HL-60 (cell line): ENCODE measurements around the gene CTSD.
"Not testable (repeated sequence)": the region's sequence is repeated elsewhere in the genome, so short reads cannot be mapped to it uniquely, and the experiment has no call there.

Experiments used
- DNase-seq, 2 experiments: peaks; one replicate each; pipeline ENCODE4 v3.0.0-alpha.2; 2010 to 2020; ENCODE audit warnings: low read depth in 1 of 2, low spot score in 1 of 2
- H3K27ac ChIP-seq: fragments of 250-450 bp; sonication (Bioruptor Pico); replicated peaks from 2 replicates; pipeline ENCODE4 v1.5.1; 2020; ENCODE audit warnings: mild to moderate bottlenecking, moderate library complexity
- H3K27me3 ChIP-seq: fragments of 250-450 bp; sonication (Bioruptor Pico); 2 replicates; pipeline ENCODE4 v1.5.1; 2021; ENCODE audit warnings: mild to moderate bottlenecking, moderate library complexity; ENCODE audit not compliant: insufficient read depth, poor library complexity, severe bottlenecking
- H3K4me3 ChIP-seq: replicated peaks from 2 replicates; pipeline ENCODE4 v1.5.1; 2011; ENCODE audit warnings: mild to moderate bottlenecking, control low read depth, low read length; ENCODE audit not compliant: insufficient read depth
- GABPA ChIP-seq: IDR thresholded peaks from 2 replicates; pipeline ENCODE4 v1.6.1; 2012; ENCODE audit warnings: low read depth
- POLR2AphosphoS5 ChIP-seq: IDR thresholded peaks from 2 replicates; pipeline ENCODE4 v1.6.1; 2012; ENCODE audit warnings: low read depth
- SPI1 ChIP-seq: IDR thresholded peaks from 2 replicates; pipeline ENCODE4 v1.6.1; 2012; ENCODE audit warnings: low read depth, mild to moderate bottlenecking, borderline replicate concordance
- TF ChIP-seq, protein P1 (sequence below): IDR thresholded peaks from one replicate; pipeline ENCODE4 v1.5.1; 2011; ENCODE audit warnings: low read length, control low read depth, inconsistent platforms; ENCODE audit not compliant: insufficient read depth
- TF ChIP-seq, protein P2 (sequence below): IDR thresholded peaks from 2 replicates; pipeline ENCODE4 v1.6.1; 2012; ENCODE audit warnings: low read depth; ENCODE audit not compliant: insufficient replicate concordance

CTSD gene

DNA sequence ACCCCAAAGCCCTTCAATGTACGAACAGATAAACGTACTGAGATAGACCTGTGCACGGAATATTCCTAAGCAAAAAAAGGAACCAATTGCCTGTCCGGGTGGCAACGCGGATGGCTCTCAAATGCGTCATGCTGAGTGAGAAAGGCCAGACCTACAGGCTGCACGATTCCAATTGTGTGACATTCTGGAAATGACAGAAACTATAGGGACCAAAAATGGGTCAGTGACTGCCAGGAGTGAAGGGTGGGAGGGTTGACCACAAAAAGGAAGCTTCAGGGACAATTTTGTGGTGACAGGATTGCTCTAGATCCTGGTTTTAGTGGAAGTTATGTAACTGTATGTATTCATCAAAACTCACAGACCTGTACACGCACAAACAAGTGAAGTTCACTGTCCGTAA lies 47.0 kb upstream of the CTSD start:
- no peaks in the 10 kb centered on the region for H3K27me3 ChIP-seq

DNA sequence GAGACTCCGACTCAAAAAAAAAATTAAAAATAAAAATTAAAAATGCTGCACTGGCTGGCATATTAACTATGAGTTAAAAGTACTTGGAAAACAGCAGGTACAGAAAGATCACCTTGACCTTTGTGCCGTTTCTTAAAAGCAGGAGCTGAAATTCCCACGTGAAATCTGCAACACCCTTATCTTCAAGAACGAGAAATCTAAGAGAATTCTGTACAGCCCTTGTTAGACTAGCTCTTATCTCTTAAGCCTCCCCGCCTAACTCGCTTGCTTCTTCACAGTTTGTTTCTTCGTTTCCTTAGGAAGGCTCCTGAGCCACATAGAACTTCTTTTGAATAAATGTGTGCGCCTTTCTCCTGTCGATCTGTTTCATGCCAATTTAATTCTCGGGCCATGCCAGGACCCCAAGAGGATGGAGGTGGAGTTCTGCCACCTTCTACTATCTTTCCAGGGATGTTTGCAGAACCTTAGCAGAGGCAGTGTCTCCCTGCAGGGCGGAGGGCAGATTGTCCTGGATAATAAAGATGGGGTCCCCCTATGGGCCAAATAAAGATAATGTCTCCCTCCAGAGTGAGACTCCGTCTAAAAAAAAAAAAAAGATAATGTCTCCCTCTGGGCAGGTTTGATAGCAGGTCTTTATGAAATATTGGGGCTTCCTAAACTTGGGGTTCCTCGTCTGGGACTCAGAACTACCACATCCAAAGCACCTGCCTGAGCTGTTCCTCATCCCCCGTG lies 43.7 kb upstream of the CTSD start:
- Histone ChIP-seq H3K27ac (no peak overlapping the region), H3K4me3 (no peak overlapping the region), H3K27me3 (no peaks in the 10 kb centered on the region)
- no peak for TF ChIP-seq SPI1
- TF ChIP-seq, protein P1, sequence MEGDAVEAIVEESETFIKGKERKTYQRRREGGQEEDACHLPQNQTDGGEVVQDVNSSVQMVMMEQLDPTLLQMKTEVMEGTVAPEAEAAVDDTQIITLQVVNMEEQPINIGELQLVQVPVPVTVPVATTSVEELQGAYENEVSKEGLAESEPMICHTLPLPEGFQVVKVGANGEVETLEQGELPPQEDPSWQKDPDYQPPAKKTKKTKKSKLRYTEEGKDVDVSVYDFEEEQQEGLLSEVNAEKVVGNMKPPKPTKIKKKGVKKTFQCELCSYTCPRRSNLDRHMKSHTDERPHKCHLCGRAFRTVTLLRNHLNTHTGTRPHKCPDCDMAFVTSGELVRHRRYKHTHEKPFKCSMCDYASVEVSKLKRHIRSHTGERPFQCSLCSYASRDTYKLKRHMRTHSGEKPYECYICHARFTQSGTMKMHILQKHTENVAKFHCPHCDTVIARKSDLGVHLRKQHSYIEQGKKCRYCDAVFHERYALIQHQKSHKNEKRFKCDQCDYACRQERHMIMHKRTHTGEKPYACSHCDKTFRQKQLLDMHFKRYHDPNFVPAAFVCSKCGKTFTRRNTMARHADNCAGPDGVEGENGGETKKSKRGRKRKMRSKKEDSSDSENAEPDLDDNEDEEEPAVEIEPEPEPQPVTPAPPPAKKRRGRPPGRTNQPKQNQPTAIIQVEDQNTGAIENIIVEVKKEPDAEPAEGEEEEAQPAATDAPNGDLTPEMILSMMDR, result no peak
- TF ChIP-seq, protein P2, sequence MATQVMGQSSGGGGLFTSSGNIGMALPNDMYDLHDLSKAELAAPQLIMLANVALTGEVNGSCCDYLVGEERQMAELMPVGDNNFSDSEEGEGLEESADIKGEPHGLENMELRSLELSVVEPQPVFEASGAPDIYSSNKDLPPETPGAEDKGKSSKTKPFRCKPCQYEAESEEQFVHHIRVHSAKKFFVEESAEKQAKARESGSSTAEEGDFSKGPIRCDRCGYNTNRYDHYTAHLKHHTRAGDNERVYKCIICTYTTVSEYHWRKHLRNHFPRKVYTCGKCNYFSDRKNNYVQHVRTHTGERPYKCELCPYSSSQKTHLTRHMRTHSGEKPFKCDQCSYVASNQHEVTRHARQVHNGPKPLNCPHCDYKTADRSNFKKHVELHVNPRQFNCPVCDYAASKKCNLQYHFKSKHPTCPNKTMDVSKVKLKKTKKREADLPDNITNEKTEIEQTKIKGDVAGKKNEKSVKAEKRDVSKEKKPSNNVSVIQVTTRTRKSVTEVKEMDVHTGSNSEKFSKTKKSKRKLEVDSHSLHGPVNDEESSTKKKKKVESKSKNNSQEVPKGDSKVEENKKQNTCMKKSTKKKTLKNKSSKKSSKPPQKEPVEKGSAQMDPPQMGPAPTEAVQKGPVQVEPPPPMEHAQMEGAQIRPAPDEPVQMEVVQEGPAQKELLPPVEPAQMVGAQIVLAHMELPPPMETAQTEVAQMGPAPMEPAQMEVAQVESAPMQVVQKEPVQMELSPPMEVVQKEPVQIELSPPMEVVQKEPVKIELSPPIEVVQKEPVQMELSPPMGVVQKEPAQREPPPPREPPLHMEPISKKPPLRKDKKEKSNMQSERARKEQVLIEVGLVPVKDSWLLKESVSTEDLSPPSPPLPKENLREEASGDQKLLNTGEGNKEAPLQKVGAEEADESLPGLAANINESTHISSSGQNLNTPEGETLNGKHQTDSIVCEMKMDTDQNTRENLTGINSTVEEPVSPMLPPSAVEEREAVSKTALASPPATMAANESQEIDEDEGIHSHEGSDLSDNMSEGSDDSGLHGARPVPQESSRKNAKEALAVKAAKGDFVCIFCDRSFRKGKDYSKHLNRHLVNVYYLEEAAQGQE, result no peak
- no peak for TF ChIP-seq POLR2AphosphoS5
- no peak for TF ChIP-seq GABPA
- DNase-seq, result no peak

More for the DNA sequence above, 47.0 kb upstream of the CTSD start:
- H3K4me3 ChIP-seq, result no peak overlapping the region
- H3K27ac ChIP-seq, result peak overlapping the region; percentile 46
- TF ChIP-seq, protein P2, result no peak
- TF ChIP-seq, protein P1, result no peak
- peak; percentile 23; the same call in 1 of the 2 replicates for TF ChIP-seq GABPA
- TF ChIP-seq SPI1, result no peak
- peak; percentile 59; the same call in 1 of the 2 replicates for TF ChIP-seq POLR2AphosphoS5
- peak; percentile 79 to 81 for DNase-seq

DNA sequence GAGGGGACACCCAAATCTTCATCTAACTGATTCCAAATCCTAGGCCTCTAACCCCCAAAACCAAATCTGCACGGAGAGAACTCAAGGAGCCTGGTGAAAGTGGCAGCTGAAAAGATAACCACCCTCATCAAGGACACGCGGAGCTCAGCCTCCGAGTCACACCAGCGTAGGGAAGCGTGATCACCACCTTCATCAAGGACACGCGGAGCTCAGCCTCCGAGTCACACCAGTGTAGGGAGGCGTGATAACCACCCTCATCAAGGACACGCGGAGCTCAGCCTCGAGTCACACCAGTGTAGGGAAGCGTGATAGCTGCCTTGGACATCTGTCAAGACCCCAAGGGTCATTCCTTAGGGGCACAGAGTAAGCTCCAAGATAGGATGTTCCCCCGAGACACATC lies 41.8 kb upstream of the CTSD start:
- H3K27ac ChIP-seq, result no peak overlapping the region
- no peak for TF ChIP-seq POLR2AphosphoS5
- no peak for TF ChIP-seq GABPA
- TF ChIP-seq, protein P1, result no peak
- no peak for TF ChIP-seq SPI1
- TF ChIP-seq, protein P2, result no peak
- no peak overlapping the region for H3K4me3 ChIP-seq
- no peaks in the 10 kb centered on the region for H3K27me3 ChIP-seq
- DNase-seq, result no peak

DNA sequence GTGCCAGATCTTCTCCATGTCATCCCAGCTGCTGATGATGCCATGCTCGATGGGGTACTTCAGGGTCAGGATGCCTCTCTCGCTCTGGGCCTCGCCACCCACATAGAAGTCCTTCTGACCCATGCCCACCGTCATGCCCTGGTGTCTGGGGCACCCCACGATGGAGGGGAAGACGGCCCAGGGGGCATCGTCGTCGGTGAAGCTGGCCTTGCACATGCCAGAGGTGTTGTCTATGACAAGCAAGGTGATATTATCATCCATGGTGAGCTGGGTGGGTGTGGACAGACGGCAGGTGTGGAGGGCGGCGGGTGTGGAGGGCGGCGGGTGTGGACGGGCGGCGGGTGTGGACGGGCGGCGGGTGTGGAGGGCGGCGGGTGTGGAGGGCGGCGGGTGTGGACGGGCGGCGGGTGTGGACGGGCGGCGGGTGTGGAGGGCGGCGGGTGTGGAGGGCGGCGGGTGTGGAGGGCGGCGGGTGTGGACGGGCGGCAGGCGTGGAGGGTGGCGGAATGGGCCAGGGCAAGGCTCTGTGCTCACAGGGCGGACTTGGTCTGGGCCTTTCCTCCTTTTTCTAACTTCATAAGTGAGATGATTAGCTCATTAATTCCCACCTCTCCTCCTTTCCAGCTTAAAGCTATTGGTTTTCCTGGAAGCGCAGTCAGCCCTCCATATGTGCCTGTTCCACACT lies 40.2 kb upstream of the CTSD start:
- not testable (repeated sequence) for H3K4me3 ChIP-seq, DNase-seq, H3K27me3 ChIP-seq, H3K27ac ChIP-seq
